ENCODE data around the gene ARID5B. TPM values are rescaled to one million over a fixed set of nuclear protein-coding genes. Genes with fewer than 3 reads are reported as not detected.

ARID5B gene
- polyA plus RNA-seq, 1 of the 3 experiments (the other 2 are of a cell fraction) = 10.9 TPM

- no peaks in the 10 kb centered on the region for H3K9me2 ChIP-seq
- ChIA-PET POLR2A (no interaction called here), CTCF (interaction anchor here (1.3 kb wide), 1 partner anchor 40 kb away, joined by 3 read pairs; no protein-coding TSS in a partner anchor)
- peak overlapping the region; percentile 64 for H3K4me2 ChIP-seq
- H3K9ac ChIP-seq = peak overlapping the region; percentile 15; the same call in 1 of the 2 replicates
- H3K9me3 ChIP-seq = no peaks in the 10 kb centered on the region
- no peaks in the 10 kb centered on the region for H3K27me3 ChIP-seq (ENCODE audit: insufficient read depth)
- H2AFZ ChIP-seq (ENCODE audit: low read depth) = 0 out of 2 replicates have a peak overlapping the region, but pooled peaks have one; percentile 12
- peak; percentile 22 for DNase-seq
- TF ChIP-seq CTCF (IDR thresholded peaks at IDR 0.05) (peak; percentile 43), IRF3 (IDR thresholded peaks at IDR 0.05; ENCODE audit: low read depth, low read length) (no peak), MEF2A (IDR thresholded peaks at IDR 0.05; ENCODE audit: borderline replicate concordance, low read depth) (no peak), RCOR1 (IDR thresholded peaks at IDR 0.05; ENCODE audit: low read length) (no peak), NFIC (IDR thresholded peaks at IDR 0.05; ENCODE audit: borderline replicate concordance) (peak; percentile 52; the same call in 1 of the 2 replicates), TCF12 (IDR thresholded peaks at IDR 0.05) (peak; percentile 26; the same call in 1 of the 2 replicates), JUND (IDR thresholded peaks at IDR 0.05) (0 out of 2 replicates have a peak, but pooled peaks have one; percentile 11), RAD21 (IDR thresholded peaks at IDR 0.05; ENCODE audit: low read length) (0 out of 2 replicates have a peak, but pooled peaks have one; percentile 12)
- 13% methylated on average over 1 of the region's 1 CpG for WGBS (ENCODE audit: low lambda C conversion rate)
- no peaks in the 10 kb centered on the region for H4K20me1 ChIP-seq (ENCODE audit: insufficient read depth)
- H3K36me3 ChIP-seq (replicated peaks in 1 of 2; ENCODE audit: control insufficient read depth in 1 of 2, insufficient read depth in 2 of 2, low read length in 1 of 2) = peaks cover 29 to 52% of the 10 kb centered on the region in 2 experiments
- H3K27ac ChIP-seq (ENCODE audit: low read depth in 2 of 2, low read length in 1 of 2) = peak overlapping the region; percentile 86 to 90; a peak in 3 of 4 replicates
- H3K4me3 ChIP-seq (ENCODE audit: low read depth in 2 of 2, low read length in 1 of 2) = no peak overlapping the region
- H3K79me2 ChIP-seq (ENCODE audit: insufficient read depth) = peaks cover 38% of the 10 kb centered on the region
- H3K4me1 ChIP-seq (ENCODE audit: control insufficient read depth in 1 of 2, insufficient read depth in 2 of 2, low read depth in 1 of 2, low read length in 1 of 2) = peaks cover 4 to 44% of the 10 kb centered on the region in 2 experiments
- H3F3A ChIP-seq (replicated peaks; ENCODE audit: insufficient read depth) = peaks cover 41% of the 10 kb centered on the region
Observed at GRCh38 chr10:61943674-61944378, 42.3 kb downstream of the ARID5B start.

- POLR2A ChIA-PET = no interaction called here
- 97% methylated on average over 1 of the region's 1 CpG for WGBS (ENCODE audit: low lambda C conversion rate)
- peaks cover 40% of the 10 kb centered on the region for H3K79me2 ChIP-seq (ENCODE audit: insufficient read depth)
Observed at GRCh38 chr10:61944410-61945147, 43.1 kb downstream of the ARID5B start.

More at GRCh38 chr10:61944410-61945147, 43.1 kb downstream of the ARID5B start:
- no peak for TF ChIP-seq EZH2phosphoT487 (IDR thresholded peaks at IDR 0.05; ENCODE audit: borderline replicate concordance, low read depth)
- no peak for TF ChIP-seq TAF1 (IDR thresholded peaks at IDR 0.05; ENCODE audit: borderline replicate concordance, low read depth, low read length)
- Histone ChIP-seq H3K9ac (peak overlapping the region; percentile 15; the same call in 1 of the 2 replicates), H3K4me1 (ENCODE audit: control insufficient read depth in 1 of 2, insufficient read depth in 2 of 2, low read depth in 1 of 2, low read length in 1 of 2) (peaks cover 4 to 37% of the 10 kb centered on the region in 2 experiments), H3K9me3 (no peaks in the 10 kb centered on the region), H3K4me2 (peak overlapping the region; percentile 64), H4K20me1 (ENCODE audit: insufficient read depth) (no peaks in the 10 kb centered on the region), H3F3A (replicated peaks; ENCODE audit: insufficient read depth) (peaks cover 34% of the 10 kb centered on the region), H3K9me2 (no peaks in the 10 kb centered on the region), H3K27ac (ENCODE audit: low read depth in 2 of 2, low read length in 1 of 2) (peak overlapping the region; percentile 86 to 90; a peak in 3 of 4 replicates), H2AFZ (ENCODE audit: low read depth) (no peak overlapping the region), H3K27me3 (ENCODE audit: insufficient read depth) (no peaks in the 10 kb centered on the region), H3K4me3 (ENCODE audit: low read depth in 2 of 2, low read length in 1 of 2) (no peak overlapping the region), H3K36me3 (replicated peaks in 1 of 2; ENCODE audit: control insufficient read depth in 1 of 2, insufficient read depth in 2 of 2, low read length in 1 of 2) (peaks cover 31 to 59% of the 10 kb centered on the region in 2 experiments)
- DNase-seq = no peak
- CTCF ChIA-PET = no interaction called here
